ENCODE results near the gene C1orf226. TPM values are rescaled to one million over a fixed set of nuclear protein-coding genes. Genes with fewer than 3 reads are reported as not detected.
A peak's percentile ranks its signal among the peaks of the same experiment; 100 is the strongest.

C1orf226 gene
- total RNA-seq, 1 donor from 2014 or later, result 6.3 TPM

GRCh38 chr1:162366149-162366548, 15.4 kb upstream of the C1orf226 start:
- H3K4me1 ChIP-seq, result no peaks in the 10 kb centered on the region
- H3K27ac ChIP-seq, result no peak overlapping the region
- TF ChIP-seq CTCF (IDR thresholded peaks at IDR 0.05), result no peak
- intact Hi-C loops (cut with DNase I), result no loop called here
- DNase-seq (no peak), ATAC-seq (no peak)
- no peaks in the 10 kb centered on the region for H3K9me3 ChIP-seq
- H3K27me3 ChIP-seq (ENCODE audit: low read depth), result no peaks in the 10 kb centered on the region
- no peak overlapping the region for H3K4me3 ChIP-seq
- no peaks in the 10 kb centered on the region for H3K36me3 ChIP-seq

DNA sequence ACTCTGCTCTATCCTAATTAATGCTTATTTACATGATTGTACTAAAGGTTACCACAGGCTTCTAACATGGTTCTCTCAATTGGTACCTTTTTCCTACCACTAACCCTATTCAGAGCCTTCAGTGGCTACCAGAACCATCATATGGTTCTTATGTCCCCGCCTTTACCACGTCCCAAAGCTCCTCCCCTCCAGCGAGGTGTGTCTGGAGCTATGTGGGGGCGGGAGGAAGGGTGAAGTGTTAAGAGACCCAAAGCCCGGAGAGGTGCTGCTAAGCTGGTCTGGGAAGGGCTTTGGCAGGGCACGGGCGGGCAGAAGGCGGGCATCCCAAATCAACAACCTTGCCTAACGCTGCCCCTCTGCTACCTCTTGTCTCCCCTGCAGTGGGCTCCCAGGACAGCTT, 14.9 kb upstream of the C1orf226 start:
- H3K27ac ChIP-seq, result no peak overlapping the region
- no peaks in the 10 kb centered on the region for H3K9me3 ChIP-seq
- no peaks in the 10 kb centered on the region for H3K36me3 ChIP-seq
- peak overlapping the region; percentile 19 for H3K4me3 ChIP-seq
- H3K27me3 ChIP-seq (ENCODE audit: low read depth), result no peaks in the 10 kb centered on the region
- H3K4me1 ChIP-seq, result no peaks in the 10 kb centered on the region
- no peak for TF ChIP-seq CTCF (IDR thresholded peaks at IDR 0.05)
- no peak for DNase-seq
- intact Hi-C loops (cut with DNase I), result no loop called here
- ATAC-seq, result peak in 1 of 2 donors; percentile 25

- intact Hi-C loops (cut with DNase I), result no loop called here
- Histone ChIP-seq H3K36me3 (no peaks in the 10 kb centered on the region), H3K27me3 (ENCODE audit: low read depth) (no peaks in the 10 kb centered on the region), H3K4me1 (no peaks in the 10 kb centered on the region), H3K27ac (no peak overlapping the region), H3K4me3 (peak overlapping the region; percentile 19), H3K9me3 (no peaks in the 10 kb centered on the region)
- ATAC-seq (peak in 1 of 2 donors; percentile 31), DNase-seq (no peak)
- no peak for TF ChIP-seq CTCF (IDR thresholded peaks at IDR 0.05)
Observed at GRCh38 chr1:162367073-162367472, 14.5 kb upstream of the C1orf226 start.

DNA sequence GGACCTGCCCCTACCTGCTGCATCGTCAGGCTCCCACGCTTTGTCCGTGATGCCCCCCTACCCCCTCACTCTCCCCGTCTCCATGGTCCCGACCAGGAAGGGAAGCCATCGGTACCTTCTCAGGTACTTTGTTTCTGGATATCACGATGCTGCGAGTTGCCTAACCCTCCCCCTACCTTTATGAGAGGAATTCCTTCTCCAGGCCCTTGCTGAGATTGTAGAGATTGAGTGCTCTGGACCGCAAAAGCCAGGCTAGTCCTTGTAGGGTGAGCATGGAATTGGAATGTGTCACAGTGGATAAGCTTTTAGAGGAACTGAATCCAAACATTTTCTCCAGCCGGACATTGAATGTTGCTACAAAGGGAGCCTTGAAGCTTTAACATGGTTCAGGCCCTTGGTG, 13.8 kb upstream of the C1orf226 start:
- TF ChIP-seq CTCF (IDR thresholded peaks at IDR 0.05), result no peak
- no peaks in the 10 kb centered on the region for H3K27me3 ChIP-seq (ENCODE audit: low read depth)
- ATAC-seq, result peak; percentile 44 to 71

GRCh38 chr1:162368451-162368850, 13.1 kb upstream of the C1orf226 start:
- no peak for ATAC-seq
- Histone ChIP-seq H3K4me3 (no peak overlapping the region), H3K27me3 (ENCODE audit: low read depth) (no peaks in the 10 kb centered on the region)

More for the DNA sequence above, 13.8 kb upstream of the C1orf226 start:
- intact Hi-C loops (cut with DNase I), result no loop called here
- H3K4me1 ChIP-seq, result no peaks in the 10 kb centered on the region
- H3K27ac ChIP-seq, result no peak overlapping the region
- H3K4me3 ChIP-seq, result no peak overlapping the region
- no peaks in the 10 kb centered on the region for H3K9me3 ChIP-seq
- H3K36me3 ChIP-seq, result no peaks in the 10 kb centered on the region
- no peak for DNase-seq

More at GRCh38 chr1:162368451-162368850, 13.1 kb upstream of the C1orf226 start:
- Histone ChIP-seq H3K9me3 (no peaks in the 10 kb centered on the region), H3K36me3 (no peaks in the 10 kb centered on the region), H3K27ac (no peak overlapping the region), H3K4me1 (no peaks in the 10 kb centered on the region)
- TF ChIP-seq CTCF (IDR thresholded peaks at IDR 0.05), result no peak
- intact Hi-C loops (cut with DNase I), result no loop called here
- DNase-seq, result no peak

Data from lower lobe of right lung (tissue), 2 donors.